ENCODE results near the gene C16orf74. TPM values are rescaled to one million over a fixed set of nuclear protein-coding genes. Genes with fewer than 3 reads are reported as not detected.

Gene C16orf74
- total and polyA plus RNA-seq, 2 of the 8 experiments (the other 6 are each of a cell fraction or from before 2014, with no cell fraction given): 7.3 to 9.3 TPM

DNA sequence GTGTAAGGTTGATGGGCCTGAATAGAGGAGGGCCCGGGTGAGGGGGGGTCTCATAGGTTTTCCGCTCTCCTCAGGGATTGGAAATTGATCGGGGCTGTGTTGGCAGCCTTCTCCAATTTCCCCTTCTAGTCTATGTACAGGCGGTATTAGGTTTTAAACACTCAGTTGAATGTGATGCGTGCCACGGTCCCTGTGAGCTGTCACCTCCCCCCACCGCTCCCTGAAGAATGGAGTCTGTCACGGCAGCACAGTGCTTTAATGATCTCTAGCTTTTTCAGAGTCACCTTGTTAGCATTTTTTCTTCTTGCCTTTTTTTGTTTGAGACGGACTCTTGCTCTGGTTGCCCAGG, 49.4 kb upstream of the C16orf74 start:
- Histone ChIP-seq H2BK20ac (ENCODE audit: low read length) (no peak overlapping the region), H3K27ac (ENCODE audit: low read depth, low read length) (peak overlapping the region; percentile 81; the same call in 1 of the 2 replicates), H2AFZ (ENCODE audit: low read length) (no peak overlapping the region), H3K23me2 (ENCODE audit: low read depth, low read length) (peaks cover 6% of the 10 kb centered on the region), H3K23ac (ENCODE audit: insufficient read length) (no peak overlapping the region), H4K91ac (replicated peaks; ENCODE audit: insufficient read length, low read length) (no peak overlapping the region), H3K9me3 (ENCODE audit: insufficient read depth in 2 of 2, low read depth in 1 of 2, low read length in 1 of 2) (no peaks in the 10 kb centered on the region), H2BK120ac (replicated peaks; ENCODE audit: low read depth, low read length) (no peak overlapping the region), H3K14ac (ENCODE audit: insufficient read length) (no peak overlapping the region), H2BK15ac (ENCODE audit: low read length) (no peak overlapping the region), H2BK12ac (ENCODE audit: low read depth, low read length) (no peak overlapping the region), H3K18ac (ENCODE audit: extremely low read depth, low read length) (no peak overlapping the region), H4K20me1 (replicated peaks in 1 of 2; ENCODE audit: control insufficient read depth in 1 of 2, insufficient read depth in 2 of 2, low read length in 2 of 2) (peaks cover 6 to 14% of the 10 kb centered on the region in 2 experiments), H2AK5ac (ENCODE audit: low read depth, low read length) (no peak overlapping the region), H3K27me3 (replicated peaks in 1 of 4; ENCODE audit: control insufficient read depth in 3 of 4, extremely low read depth in 1 of 4, insufficient read depth in 3 of 4, low read length in 3 of 4) (no peaks in the 10 kb centered on the region), H3K79me1 (ENCODE audit: low read depth, low read length) (peaks cover 4% of the 10 kb centered on the region), H3K4me3 (ENCODE audit: extremely low read depth in 1 of 4, insufficient read depth in 2 of 4, low read depth in 3 of 4, low read length in 4 of 4) (peak overlapping the region; percentile 82 to 97 (median 95)), H4K8ac (ENCODE audit: extremely low read depth, insufficient read depth, low read length) (0 out of 2 replicates have a peak overlapping the region, but pooled peaks have one; percentile 53), H2BK5ac (ENCODE audit: low read depth, low read length) (no peak overlapping the region), H3K36me3 (ENCODE audit: control insufficient read depth in 2 of 4, insufficient read depth in 4 of 4, low read length in 3 of 4) (peaks cover 27 to 60% (median 44%) of the 10 kb centered on the region in 4 experiments), H3K9ac (replicated peaks in 1 of 4; ENCODE audit: extremely low read depth in 1 of 4, low read depth in 3 of 4, low read length in 3 of 4) (peak overlapping the region in 3 of 4 experiments; percentile 70 to 88 (median 84); a peak in 6 of 7 replicates), H3K4me1 (replicated peaks in 1 of 4; ENCODE audit: control insufficient read depth in 3 of 4, insufficient read depth in 4 of 4, low read length in 3 of 4) (peaks cover 0 to 3% (median 0%) of the 10 kb centered on the region in 4 experiments; a peak in 1 of 7 replicates), H3K56ac (replicated peaks; ENCODE audit: insufficient read length, low read depth, low read length) (no peak overlapping the region), H3K4ac (replicated peaks; ENCODE audit: insufficient read length, low read depth, low read length) (no peak overlapping the region), H3K79me2 (ENCODE audit: control insufficient read depth in 1 of 2, insufficient read depth in 2 of 2, low read length in 2 of 2) (peaks cover 28 to 69% of the 10 kb centered on the region in 2 experiments), H4K5ac (ENCODE audit: insufficient read length, low read depth, low read length) (no peak overlapping the region), H3K4me2 (ENCODE audit: insufficient read depth in 1 of 2, low read depth in 2 of 2, low read length in 2 of 2) (peak overlapping the region; percentile 72 to 78)
- POLR2A ChIA-PET (ENCODE audit: partially characterized antibody): interaction anchor here (0.8 to 1.5 kb wide), 9 partner anchors 9 to 222 kb away, joined by 3 to 8 read pairs (median 3); no protein-coding TSS in a partner anchor
- no peak for FAIRE-seq
- TF ChIP-seq POU5F1 (IDR thresholded peaks at IDR 0.05; ENCODE audit: low read depth, low read length) (no peak), TAF7 (optimal IDR thresholded peaks at IDR 0.05; ENCODE audit: borderline replicate concordance, low read depth, low read length) (no peak), CREB1 (IDR thresholded peaks at IDR 0.05) (no peak), JUN (IDR thresholded peaks at IDR 0.05; ENCODE audit: low read depth, low read length) (no peak), HDAC2 (IDR thresholded peaks at IDR 0.05; ENCODE audit: borderline replicate concordance in 1 of 2, low read depth in 2 of 2, low read length in 2 of 2) (no peak), SIN3A (conservative IDR thresholded peaks at IDR 0.05 in 1 of 2, IDR thresholded peaks at IDR 0.05 in 1 of 2; ENCODE audit: low read depth in 1 of 2, low read length in 2 of 2) (no peak), JUND (IDR thresholded peaks at IDR 0.05; ENCODE audit: low read length) (no peak), SP4 (IDR thresholded peaks at IDR 0.05; ENCODE audit: low read length) (no peak), BACH1 (IDR thresholded peaks at IDR 0.05; ENCODE audit: low read length) (no peak), RXRA (IDR thresholded peaks at IDR 0.05; ENCODE audit: insufficient read depth, low read depth, low read length) (no peak), ASH2L (IDR thresholded peaks at IDR 0.05; ENCODE audit: low read length) (no peak)
- TF ChIP-seq, protein P1, sequence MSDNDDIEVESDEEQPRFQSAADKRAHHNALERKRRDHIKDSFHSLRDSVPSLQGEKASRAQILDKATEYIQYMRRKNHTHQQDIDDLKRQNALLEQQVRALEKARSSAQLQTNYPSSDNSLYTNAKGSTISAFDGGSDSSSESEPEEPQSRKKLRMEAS (IDR thresholded peaks at IDR 0.05): no peak
- CTCF ChIA-PET (ENCODE audit: partially characterized antibody): interaction anchor here (1.0 to 4.9 kb wide), 3 partner anchors 20 to 48 kb away, joined by 3 to 38 read pairs (median 3); no protein-coding TSS in a partner anchor
- WGBS, 2 experiments (ENCODE audit: extremely low coverage in 1 of 2, insufficient coverage in 1 of 2, insufficient read length in 1 of 2, insufficient replicate concordance in 2 of 2, low coverage in 1 of 2, low lambda C conversion rate in 2 of 2, missing lambda C conversion rate in 1 of 2): 30% methylated on average over 9 of the region's 9 CpGs; no CpG with 5 or more reads in 1 of the 2 experiments
- no peak for DNase-seq (ENCODE audit: low read depth in 1 of 2, low spot score in 2 of 2)
